Body of pancreas (tissue), 4 donors: ENCODE measurements around the gene DMXL2. TPM values are rescaled to one million over a fixed set of nuclear protein-coding genes. Genes with fewer than 3 reads are reported as not detected.
"Not testable (repeated sequence)": the region's sequence is repeated elsewhere in the genome, so short reads cannot be mapped to it uniquely, and the experiment has no call there.

Experiments used
- ATAC-seq: fragments of 150-250 bp; one replicate; pipeline ENCODE4 v1.9.1; 2016
- DNase-seq, 4 donors: peaks; one replicate each; pipeline ENCODE4 v3.0.0-alpha.2; 2019
- H3K27ac ChIP-seq, 4 donors: fragments of 200-600 bp; sonication (generic); 1 replicate in 3 of 4; 2 replicates in 1 of 4; pipeline versions ENCODE4 v1.5.1 to v1.6.1; 2016 to 2019; ENCODE audit warnings: mild to moderate bottlenecking in 1 of 4, mixed read lengths in 1 of 4, moderate library complexity in 1 of 4
- H3K27me3 ChIP-seq, 2 donors: fragments of 200-600 bp; sonication (generic); one replicate each; pipeline ENCODE4 v1.6.0; 2016; ENCODE audit warnings: mild to moderate bottlenecking in 1 of 2
- H3K36me3 ChIP-seq, 2 donors: fragments of 200-600 bp; sonication (generic); replicated peaks in 1 of 2; 2 replicates each; pipeline ENCODE4 v1.5.1; 2016; ENCODE audit warnings: low read depth in 2 of 2; ENCODE audit not compliant: insufficient read depth in 1 of 2
- H3K4me1 ChIP-seq: fragments of 200-600 bp; sonication (generic); one replicate; pipeline ENCODE4 v1.6.0; 2016
- H3K4me3 ChIP-seq, 2 donors: fragments of 200-600 bp; sonication (generic); 1 replicate in 1 of 2; 2 replicates in 1 of 2; pipeline ENCODE4 v1.5.1; 2016 to 2019
- H3K9me3 ChIP-seq, 3 donors: fragments of 200-600 bp; sonication (generic); 1 replicate in 2 of 3; 2 replicates in 1 of 3; pipeline ENCODE4 v1.5.1; 2016
- CTCF ChIP-seq, 7 experiments: fragments of 450-650 bp in 4 of 7; fragments of 200-600 bp in 3 of 7; sonication (generic) in 3 of 7; IDR thresholded peaks; one replicate each; pipeline ENCODE4 v1.5.1; 2016 to 2019; ENCODE audit warnings: antibody characterized with exemption in 7 of 7
- POLR2A ChIP-seq, 3 donors: fragments of 450-650 bp; IDR thresholded peaks; one replicate each; pipeline ENCODE4 v1.6.1; 2016; ENCODE audit warnings: antibody characterized with exemption in 3 of 3, mild to moderate bottlenecking in 2 of 3
- WGBS, 2 donors: methylation state at CpG; one replicate each; pipeline ENCODE4 v1.1.5; 2017; 5-methylcytosine and 5-hydroxymethylcytosine counted together
- intact Hi-C: fragments of 100-400 bp; cut with DNase I; formaldehyde crosslinking; loops from one replicate; pipeline ENCODE4 v1.15.1; 2023
- total RNA-seq, 2 donors: library from RNA; depleted of rRNA; stranded (reverse); fragments of >200 nt; gene quantifications; one replicate each; pipeline ENCODE4 v1.1.0, GENCODE V29; 2016

DMXL2 gene
- total RNA-seq, 2 donors from 2014 or later: 34.8 to 48.1 TPM

- Histone ChIP-seq H3K4me1 (no peaks in the 10 kb centered on the region), H3K27ac (no peak overlapping the region), H3K36me3 (no peaks in the 10 kb centered on the region), H3K27me3 (no peaks in the 10 kb centered on the region), H3K4me3 (no peak overlapping the region), H3K9me3 (no peaks in the 10 kb centered on the region)
- ATAC-seq (no peak), DNase-seq (no peak)
- WGBS, 2 donors: 62 to 65% methylated on average over 2 of the region's 2 CpGs
- intact Hi-C loops: no loop called here
- TF ChIP-seq POLR2A (IDR thresholded peaks at IDR 0.05): no peak
- TF ChIP-seq CTCF (IDR thresholded peaks at IDR 0.05): no peak
Observed at GRCh38 chr15:51438526-51438925, 184.0 kb downstream of the DMXL2 start.

- no peak overlapping the region for H3K27ac ChIP-seq
- no peaks in the 10 kb centered on the region for H3K36me3 ChIP-seq
- no peak for ATAC-seq
- H3K4me1 ChIP-seq: no peaks in the 10 kb centered on the region
- H3K27me3 ChIP-seq: no peaks in the 10 kb centered on the region
- intact Hi-C loops: no loop called here
- H3K4me3 ChIP-seq: no peak overlapping the region
- DNase-seq: no peak
- no peaks in the 10 kb centered on the region for H3K9me3 ChIP-seq
- WGBS, 2 donors: 13 to 15% methylated on average over 1 of the region's 1 CpG
- TF ChIP-seq POLR2A (IDR thresholded peaks at IDR 0.05): no peak
- no peak for TF ChIP-seq CTCF (IDR thresholded peaks at IDR 0.05)
Observed at GRCh38 chr15:51425517-51426040, 197.0 kb downstream of the DMXL2 start.

- TF ChIP-seq POLR2A (IDR thresholded peaks at IDR 0.05) (no peak), CTCF (IDR thresholded peaks at IDR 0.05) (no peak)
- Histone ChIP-seq H3K36me3 (no peaks in the 10 kb centered on the region), H3K27ac (no peak overlapping the region), H3K4me1 (no peaks in the 10 kb centered on the region), H3K9me3 (no peaks in the 10 kb centered on the region), H3K27me3 (no peaks in the 10 kb centered on the region), H3K4me3 (no peak overlapping the region)
- 81 to 83% methylated on average over 1 of the region's 1 CpG for WGBS, 2 donors
- DNase-seq (no peak), ATAC-seq (no peak)
- intact Hi-C loops: no loop called here
Observed at GRCh38 chr15:51424780-51425179, 197.8 kb downstream of the DMXL2 start.

- not testable (repeated sequence) for H3K36me3 ChIP-seq, ATAC-seq
- WGBS, 2 donors: 96 to 99% methylated on average over 7 to 8 of the region's 16 CpGs
Observed at GRCh38 chr15:51423040-51423439, 199.5 kb downstream of the DMXL2 start.

GRCh38 chr15:51416129-51416528 is 206.4 kb downstream of the DMXL2 start:
- intact Hi-C loops: no loop called here
- H3K36me3 ChIP-seq: no peaks in the 10 kb centered on the region
- H3K4me3 ChIP-seq: no peak overlapping the region
- ATAC-seq (no peak), DNase-seq (no peak)
- no peak overlapping the region for H3K27ac ChIP-seq
- TF ChIP-seq POLR2A (IDR thresholded peaks at IDR 0.05) (no peak), CTCF (IDR thresholded peaks at IDR 0.05) (no peak)
- 55 to 59% methylated on average over 4 of the region's 4 CpGs for WGBS, 2 donors
- no peaks in the 10 kb centered on the region for H3K27me3 ChIP-seq
- no peaks in the 10 kb centered on the region for H3K4me1 ChIP-seq
- H3K9me3 ChIP-seq: no peaks in the 10 kb centered on the region

More at GRCh38 chr15:51423040-51423439, 199.5 kb downstream of the DMXL2 start:
- H3K4me1 ChIP-seq, H3K4me3 ChIP-seq, H3K9me3 ChIP-seq, H3K27ac ChIP-seq, DNase-seq, H3K27me3 ChIP-seq, intact Hi-C loops: not testable (repeated sequence)
